AG09319 (cell line): Measurements from ENCODE around the gene PRR23E.

Experiments
- DNase-seq: peaks from one replicate; pipeline ENCODE4 v3.0.0-alpha.2; 2010; ENCODE audit warnings: low read depth; ENCODE audit errors: extremely low read depth
- CTCF ChIP-seq: IDR thresholded peaks from 2 replicates; pipeline ENCODE4 v1.5.1; 2011; ENCODE audit warnings: low read depth, mild to moderate bottlenecking, inconsistent platforms, low read length, moderate library complexity

The PRR23E gene

GRCh38 chr3:127196002-127196401 lies 3.1 kb downstream of the PRR23E start:
- no peak for TF ChIP-seq CTCF
- DNase-seq: no peak

GRCh38 chr3:127196466-127197299 lies 3.8 kb downstream of the PRR23E start:
- no peak for DNase-seq
- TF ChIP-seq CTCF: no peak

GRCh38 chr3:127197300-127198189 lies 4.6 kb downstream of the PRR23E start:
- no peak for TF ChIP-seq CTCF
- DNase-seq: no peak

- DNase-seq: no peak
- no peak for TF ChIP-seq CTCF
Measured at GRCh38 chr3:127200086-127200691, 7.3 kb downstream of the PRR23E start.

- no peak for TF ChIP-seq CTCF
- DNase-seq: no peak
Measured at GRCh38 chr3:127203024-127203423, 10.1 kb downstream of the PRR23E start.

GRCh38 chr3:127204841-127205582 lies 12.1 kb downstream of the PRR23E start:
- no peak for TF ChIP-seq CTCF
- DNase-seq: no peak
